GM10266 (cell line): Measurements from ENCODE around the gene GRAP.

Experiments used
- DNase-seq: peaks from one replicate; pipeline ENCODE4 v3.0.0; 2012; ENCODE audit errors: extremely low spot score
- TF ChIP-seq, protein P1 (sequence below): IDR thresholded peaks from 2 replicates; pipeline ENCODE4 v1.5.1; 2012; ENCODE audit warnings: mild to moderate bottlenecking, low read depth; ENCODE audit not compliant: control insufficient read depth, insufficient read depth; ENCODE audit errors: missing control alignments

Gene GRAP

DNA sequence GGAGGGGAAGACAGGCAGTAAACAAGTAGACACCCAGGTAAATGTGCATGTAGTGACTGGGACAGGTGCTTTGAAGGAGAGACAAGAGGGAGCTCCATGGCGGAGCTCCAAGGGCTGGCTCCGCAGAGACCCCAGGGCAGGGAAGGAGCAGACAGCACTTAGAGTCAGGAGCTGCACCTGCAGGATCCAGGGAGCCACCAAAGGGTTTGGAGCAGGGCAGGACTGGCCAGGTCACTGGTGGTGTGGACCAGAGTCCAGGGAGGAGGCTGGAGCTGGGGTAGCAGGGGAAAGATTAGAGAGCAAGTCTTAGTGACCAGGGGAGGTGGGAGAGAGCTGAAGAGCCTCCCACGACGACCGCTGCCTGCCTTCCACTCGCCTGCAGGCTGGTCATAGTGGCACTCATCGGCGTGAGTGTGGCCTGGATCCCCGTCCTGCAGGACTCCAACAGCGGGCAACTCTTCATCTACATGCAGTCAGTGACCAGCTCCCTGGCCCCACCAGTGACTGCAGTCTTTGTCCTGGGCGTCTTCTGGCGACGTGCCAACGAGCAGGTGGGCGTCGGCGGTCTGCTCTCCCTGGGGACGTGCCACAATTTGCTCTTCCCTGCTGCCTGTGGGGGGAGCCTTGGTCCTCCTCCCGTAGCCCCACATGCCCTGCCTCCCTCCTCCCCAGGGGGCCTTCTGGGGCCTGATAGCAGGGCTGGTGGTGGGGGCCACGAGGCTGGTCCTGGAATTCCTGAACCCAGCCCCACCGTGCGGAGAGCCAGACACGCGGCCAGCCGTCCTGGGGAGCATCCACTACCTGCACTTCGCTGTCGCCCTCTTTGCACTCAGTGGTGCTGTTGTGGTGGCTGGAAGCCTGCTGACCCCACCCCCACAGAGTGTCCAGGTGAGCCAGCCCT is 27.5 kb downstream of the GRAP start:
- TF ChIP-seq, protein P1, sequence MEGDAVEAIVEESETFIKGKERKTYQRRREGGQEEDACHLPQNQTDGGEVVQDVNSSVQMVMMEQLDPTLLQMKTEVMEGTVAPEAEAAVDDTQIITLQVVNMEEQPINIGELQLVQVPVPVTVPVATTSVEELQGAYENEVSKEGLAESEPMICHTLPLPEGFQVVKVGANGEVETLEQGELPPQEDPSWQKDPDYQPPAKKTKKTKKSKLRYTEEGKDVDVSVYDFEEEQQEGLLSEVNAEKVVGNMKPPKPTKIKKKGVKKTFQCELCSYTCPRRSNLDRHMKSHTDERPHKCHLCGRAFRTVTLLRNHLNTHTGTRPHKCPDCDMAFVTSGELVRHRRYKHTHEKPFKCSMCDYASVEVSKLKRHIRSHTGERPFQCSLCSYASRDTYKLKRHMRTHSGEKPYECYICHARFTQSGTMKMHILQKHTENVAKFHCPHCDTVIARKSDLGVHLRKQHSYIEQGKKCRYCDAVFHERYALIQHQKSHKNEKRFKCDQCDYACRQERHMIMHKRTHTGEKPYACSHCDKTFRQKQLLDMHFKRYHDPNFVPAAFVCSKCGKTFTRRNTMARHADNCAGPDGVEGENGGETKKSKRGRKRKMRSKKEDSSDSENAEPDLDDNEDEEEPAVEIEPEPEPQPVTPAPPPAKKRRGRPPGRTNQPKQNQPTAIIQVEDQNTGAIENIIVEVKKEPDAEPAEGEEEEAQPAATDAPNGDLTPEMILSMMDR, result no peak
- no peak for DNase-seq

DNA sequence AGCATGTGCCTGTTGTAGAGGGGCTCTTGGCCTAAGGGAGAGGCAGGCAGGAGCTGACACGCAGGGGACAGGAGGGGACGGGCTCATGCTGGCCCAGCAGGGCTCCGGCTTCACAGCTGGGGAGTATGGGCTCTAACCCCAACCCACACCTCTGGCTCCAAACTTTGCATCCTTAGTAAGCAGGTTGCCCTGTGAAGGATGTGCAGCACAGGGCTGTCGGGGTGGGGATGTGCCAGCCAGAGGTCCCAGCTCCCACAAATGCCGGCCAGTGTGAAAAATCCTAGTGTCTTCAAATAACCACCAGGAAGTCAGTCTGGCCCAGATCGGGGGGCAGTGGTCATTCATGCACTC is 28.2 kb downstream of the GRAP start:
- TF ChIP-seq, protein P1, result no peak
- DNase-seq, result no peak

DNA sequence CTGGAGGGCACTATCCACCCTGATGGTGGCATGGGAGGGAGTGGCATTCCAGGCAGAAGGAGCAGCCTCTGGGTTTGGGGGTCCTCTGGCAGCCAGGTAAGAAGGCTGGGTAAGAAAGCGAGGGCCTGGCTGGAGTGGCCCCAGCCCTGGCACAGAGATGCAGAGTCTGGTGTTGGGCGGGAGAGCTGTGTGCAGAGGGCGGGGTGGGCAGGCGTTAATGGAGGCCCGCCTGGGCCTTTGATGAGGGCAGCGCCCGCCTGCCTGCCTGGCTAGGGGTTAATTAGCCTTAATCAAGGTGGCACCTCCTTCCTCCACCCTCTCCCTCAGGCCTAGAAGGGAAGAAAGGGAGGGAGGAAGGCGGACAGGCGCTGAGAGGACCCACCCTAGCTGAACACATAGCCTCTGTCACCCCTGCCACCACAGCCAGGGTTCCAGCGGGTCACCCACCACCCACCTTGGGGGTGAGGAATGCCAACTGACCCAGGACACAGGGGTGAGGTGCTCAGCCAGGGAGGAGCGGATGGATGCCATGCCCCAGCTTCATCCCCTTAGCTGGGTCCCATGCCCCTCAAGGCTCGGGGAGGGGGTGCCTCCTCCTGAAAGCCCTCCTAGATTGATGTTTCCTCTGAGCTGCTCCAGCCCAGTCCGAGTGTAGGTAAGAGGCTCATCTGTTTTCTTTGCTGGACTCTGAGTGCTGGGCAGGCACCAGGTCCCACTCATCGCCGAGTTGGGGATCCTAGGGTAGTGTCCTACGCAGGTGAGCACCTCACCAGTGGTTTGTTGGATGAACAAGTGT is 28.8 kb downstream of the GRAP start:
- TF ChIP-seq, protein P1, result no peak
- no peak for DNase-seq

DNA sequence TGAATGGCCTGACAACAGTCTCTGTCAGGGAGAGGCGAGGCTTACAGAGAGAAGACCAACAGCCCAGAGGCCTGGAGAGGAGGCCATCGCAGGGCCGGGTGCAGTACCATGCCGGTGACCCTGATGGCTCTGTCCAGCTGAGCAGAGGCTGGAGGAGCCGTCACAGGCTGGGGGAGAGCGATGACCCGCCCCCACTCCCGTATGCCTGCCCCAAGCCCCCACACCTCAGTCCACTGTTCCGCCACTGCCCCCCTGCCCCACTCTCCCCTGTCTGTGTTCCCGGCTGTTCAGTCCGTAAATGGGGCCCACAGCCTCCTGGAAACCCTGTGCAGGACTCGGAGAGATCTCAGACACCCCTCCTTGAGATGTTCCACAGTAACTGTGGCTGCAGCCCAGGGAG is 29.4 kb downstream of the GRAP start:
- DNase-seq, result no peak
- TF ChIP-seq, protein P1, result no peak

DNA sequence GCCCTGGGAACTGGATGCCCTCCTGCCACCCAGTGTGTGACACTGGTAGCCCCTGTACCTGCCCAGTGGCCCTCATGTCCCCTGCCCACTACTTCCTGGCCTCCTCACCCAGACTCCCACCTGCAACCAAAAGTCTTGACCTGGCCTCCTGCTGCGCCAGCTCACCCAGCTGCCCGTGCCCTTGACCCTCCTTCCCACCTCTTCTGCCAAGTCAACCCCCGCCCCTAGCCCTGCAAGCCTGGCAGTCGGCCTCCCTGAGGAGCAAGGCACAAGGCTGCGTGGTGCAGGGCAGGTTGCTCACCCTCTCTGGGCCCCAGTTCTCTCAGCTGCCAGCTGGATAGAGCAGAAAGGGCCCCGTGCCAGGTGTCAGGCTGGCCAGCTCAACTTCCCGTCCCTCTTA is 29.9 kb downstream of the GRAP start:
- TF ChIP-seq, protein P1, result no peak
- DNase-seq, result no peak

DNA sequence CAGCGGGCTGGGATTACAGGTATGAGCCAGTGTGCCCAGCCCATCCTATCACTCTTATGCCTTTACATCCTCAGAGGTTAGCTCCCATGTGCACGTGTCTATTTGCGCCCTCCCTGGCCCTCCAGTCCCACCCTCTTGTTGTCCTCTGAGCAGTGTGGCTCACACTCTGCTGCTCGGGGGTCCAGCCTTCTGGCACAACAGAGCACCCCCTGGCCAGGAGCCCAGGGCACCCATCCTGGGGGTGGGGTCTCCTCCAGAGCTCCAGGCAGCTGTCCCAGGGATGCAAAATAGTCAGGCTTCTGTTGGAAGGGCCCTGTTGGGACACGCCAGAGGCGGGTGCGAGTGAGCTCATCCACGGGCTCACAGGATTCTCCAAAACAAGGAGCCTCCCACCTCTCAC is 30.5 kb downstream of the GRAP start:
- DNase-seq, result no peak
- TF ChIP-seq, protein P1, result no peak

DNA sequence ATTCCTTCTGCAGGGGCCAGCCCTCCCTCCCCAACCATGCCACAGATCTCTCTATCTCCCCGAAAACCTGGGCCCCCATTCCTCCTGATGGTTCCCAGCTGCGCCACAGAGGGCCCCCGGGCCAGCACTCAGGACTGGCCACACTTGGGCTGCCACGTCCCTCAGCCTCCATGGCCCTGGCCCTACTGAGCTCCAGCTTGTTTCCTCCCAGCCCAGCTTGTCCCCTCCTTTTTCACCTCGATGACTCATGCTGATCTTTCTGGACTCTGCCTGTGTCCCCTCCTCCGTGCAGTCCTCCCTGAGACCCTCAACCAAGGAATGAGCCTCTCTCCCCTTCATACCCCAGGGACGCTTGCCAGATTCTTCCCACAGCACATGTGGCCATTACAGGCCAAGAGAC is 31.3 kb downstream of the GRAP start:
- DNase-seq, result no peak
- TF ChIP-seq, protein P1, result no peak
